Measurements from ENCODE around the gene EPHB3. TPM values are rescaled to one million over a fixed set of nuclear protein-coding genes. Genes with fewer than 3 reads are reported as not detected.

EPHB3 gene
- total and polyA plus RNA-seq, 12 donors: 0.38 to 4.0 (median 1.5) TPM

- no peaks in the 10 kb centered on the region for H3K9me3 ChIP-seq
- H3K4me3 ChIP-seq: no peak overlapping the region
- no peak for DNase-seq
- H3K27me3 ChIP-seq: peaks cover 0 to 6% (median 0%) of the 10 kb centered on the region in 7 donors
- no peak overlapping the region for H3K27ac ChIP-seq
- H3K36me3 ChIP-seq: no peaks in the 10 kb centered on the region
- ATAC-seq: no peak
- H3K4me1 ChIP-seq: peaks cover 0 to 32% (median 10%) of the 10 kb centered on the region in 9 donors
- TF ChIP-seq CTCF (IDR thresholded peaks at IDR 0.05): no peak
- intact Hi-C loops (cut with DNase I): no loop called here
- 86 to 89% methylated on average over 15 of the region's 15 CpGs for WGBS, 2 donors
Measured at GRCh38 chr3:184630861-184631471, 69.4 kb downstream of the EPHB3 start.

- Histone ChIP-seq H3K4me3 (no peak overlapping the region), H3K9me3 (no peaks in the 10 kb centered on the region), H3K27ac (no peak overlapping the region), H3K36me3 (no peaks in the 10 kb centered on the region), H3K27me3 (peaks cover 0 to 6% (median 0%) of the 10 kb centered on the region in 7 donors), H3K4me1 (peaks cover 0 to 36% (median 10%) of the 10 kb centered on the region in 9 donors)
- intact Hi-C loops (cut with DNase I): no loop called here
- ATAC-seq (no peak), DNase-seq (no peak)
- WGBS, 2 donors: 90 to 91% methylated on average over 19 of the region's 19 CpGs
- no peak for TF ChIP-seq CTCF (IDR thresholded peaks at IDR 0.05)
Measured at GRCh38 chr3:184631472-184631861, 69.9 kb downstream of the EPHB3 start.

Other genes with a start within 250 kb of the EPHB3 start
- gene EIF4G1, start 247.2 kb upstream of the EPHB3 start, total RNA-seq: 100 to 1,000 TPM; 203 to 316 (median 209) TPM
- 100 to 1,000 TPM; 142 to 277 TPM for gene EIF4G1, start 247.2 kb upstream of the EPHB3 start, polyA plus RNA-seq
- gene FAM131A, start 224.2 kb upstream of the EPHB3 start, total RNA-seq: 10 to 100 TPM; 23.0 to 36.5 (median 26.7) TPM
- 10 to 100 TPM; 21.6 to 32.5 TPM for gene FAM131A, start 224.2 kb upstream of the EPHB3 start, polyA plus RNA-seq
- gene CLCN2, start 200.2 kb upstream of the EPHB3 start, total RNA-seq: 1 to 10 TPM; 1.3 to 3.0 (median 2.4) TPM
- 1 to 10 TPM; 1.6 to 8.4 TPM for gene CLCN2, start 200.2 kb upstream of the EPHB3 start, polyA plus RNA-seq
- gene POLR2H, start 200.1 kb upstream of the EPHB3 start, total RNA-seq: 10 to 100 TPM; 17.4 to 31.0 (median 22.9) TPM
- gene POLR2H, start 200.1 kb upstream of the EPHB3 start, polyA plus RNA-seq: 10 to 100 TPM; 55.1 to 63.7 TPM
- gene THPO, start 183.6 kb upstream of the EPHB3 start, total RNA-seq: 1 to 10 TPM in 2 of 10 donors, under 1 TPM in 5, not detected in 3; 0.16 to 1.3 (median 0.56) TPM
- gene THPO, start 183.6 kb upstream of the EPHB3 start, polyA plus RNA-seq: 1 to 10 TPM in 1 of 2 donors, under 1 TPM in 1; 0.30 to 1.0 TPM
- gene CHRD, start 181.7 kb upstream of the EPHB3 start, total RNA-seq: 10 to 100 TPM in 1 of 10 donors, 1 to 10 TPM in 9; 1.4 to 10.9 (median 3.7) TPM
- 10 to 100 TPM in 1 of 2 donors, 1 to 10 TPM in 1; 7.5 to 17.3 TPM for gene CHRD, start 181.7 kb upstream of the EPHB3 start, polyA plus RNA-seq
- 10 to 100 TPM; 26.7 to 33.9 (median 30.5) TPM for gene MAGEF1, start 150.3 kb downstream of the EPHB3 start, total RNA-seq
- 10 to 100 TPM; 20.1 to 32.6 TPM for gene MAGEF1, start 150.3 kb downstream of the EPHB3 start, polyA plus RNA-seq

All from heart right ventricle (tissue), 16 donors.